ENCODE data around the gene BABAM2. TPM values are rescaled to one million over a fixed set of nuclear protein-coding genes. Genes with fewer than 3 reads are reported as not detected.

The BABAM2 gene
- total RNA-seq, 1 donor from 2014 or later: 43.5 TPM

DNA sequence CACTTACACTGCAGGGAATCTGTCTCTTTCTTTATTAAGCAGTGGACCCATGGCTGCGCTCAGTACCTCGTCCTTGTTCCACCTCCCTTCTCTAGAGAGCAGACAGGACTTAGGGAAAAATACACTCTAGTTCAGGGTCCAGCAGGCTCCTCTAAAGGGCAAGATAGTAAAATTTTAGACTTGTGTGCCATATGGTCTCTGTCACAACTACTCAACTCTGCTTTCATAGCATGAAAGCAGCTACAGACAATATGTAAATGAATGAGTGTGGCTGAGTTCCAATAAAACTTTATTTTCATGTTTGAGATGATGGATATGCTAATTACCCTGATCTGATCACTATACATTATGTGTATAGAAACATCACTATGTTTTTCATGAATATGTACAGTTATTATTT is 163.1 kb downstream of the BABAM2 start:
- H3K27ac Mint-ChIP-seq: peak overlapping the region; percentile 79
- no peak for DNase-seq (ENCODE audit: low spot score in 2 of 2, unreplicated experiment in 2 of 2)
- TF ChIP-seq, protein P1, sequence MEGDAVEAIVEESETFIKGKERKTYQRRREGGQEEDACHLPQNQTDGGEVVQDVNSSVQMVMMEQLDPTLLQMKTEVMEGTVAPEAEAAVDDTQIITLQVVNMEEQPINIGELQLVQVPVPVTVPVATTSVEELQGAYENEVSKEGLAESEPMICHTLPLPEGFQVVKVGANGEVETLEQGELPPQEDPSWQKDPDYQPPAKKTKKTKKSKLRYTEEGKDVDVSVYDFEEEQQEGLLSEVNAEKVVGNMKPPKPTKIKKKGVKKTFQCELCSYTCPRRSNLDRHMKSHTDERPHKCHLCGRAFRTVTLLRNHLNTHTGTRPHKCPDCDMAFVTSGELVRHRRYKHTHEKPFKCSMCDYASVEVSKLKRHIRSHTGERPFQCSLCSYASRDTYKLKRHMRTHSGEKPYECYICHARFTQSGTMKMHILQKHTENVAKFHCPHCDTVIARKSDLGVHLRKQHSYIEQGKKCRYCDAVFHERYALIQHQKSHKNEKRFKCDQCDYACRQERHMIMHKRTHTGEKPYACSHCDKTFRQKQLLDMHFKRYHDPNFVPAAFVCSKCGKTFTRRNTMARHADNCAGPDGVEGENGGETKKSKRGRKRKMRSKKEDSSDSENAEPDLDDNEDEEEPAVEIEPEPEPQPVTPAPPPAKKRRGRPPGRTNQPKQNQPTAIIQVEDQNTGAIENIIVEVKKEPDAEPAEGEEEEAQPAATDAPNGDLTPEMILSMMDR (IDR thresholded peaks at IDR 0.05; ENCODE audit: unreplicated experiment): no peak
- peaks cover 14% of the 10 kb centered on the region for H3K4me1 Mint-ChIP-seq
- no peaks in the 10 kb centered on the region for H3K27me3 Mint-ChIP-seq (ENCODE audit: low read depth)
- peaks cover 9% of the 10 kb centered on the region for H3K36me3 Mint-ChIP-seq
- peaks cover 6% of the 10 kb centered on the region for H3K9me3 Mint-ChIP-seq
- H3K4me3 Mint-ChIP-seq: no peak overlapping the region

DNA sequence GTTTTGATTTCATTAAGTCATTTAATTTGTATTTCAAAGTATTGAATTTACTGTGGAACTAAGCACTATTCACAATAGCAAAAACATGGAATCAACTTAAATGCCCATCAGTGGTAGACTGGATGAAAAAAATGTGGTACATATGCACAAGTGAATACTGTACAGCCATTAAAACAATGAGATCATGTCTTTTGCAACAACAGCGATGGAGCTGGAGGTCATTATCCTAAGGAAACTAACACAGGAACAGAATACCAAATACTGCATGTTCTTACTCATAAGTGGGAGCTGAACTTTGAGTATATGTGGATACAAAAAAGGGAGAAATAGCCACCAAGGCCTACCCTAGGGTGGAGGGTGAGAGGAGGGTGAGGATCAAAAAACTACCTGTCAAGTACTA is 164.4 kb downstream of the BABAM2 start:
- H3K27me3 Mint-ChIP-seq (ENCODE audit: low read depth): no peaks in the 10 kb centered on the region
- DNase-seq (ENCODE audit: low spot score in 2 of 2, unreplicated experiment in 2 of 2): no peak
- peaks cover 14% of the 10 kb centered on the region for H3K4me1 Mint-ChIP-seq
- TF ChIP-seq, protein P1 (IDR thresholded peaks at IDR 0.05; ENCODE audit: unreplicated experiment): no peak
- H3K27ac Mint-ChIP-seq: no peak overlapping the region
- no peak overlapping the region for H3K4me3 Mint-ChIP-seq
- peaks cover 14% of the 10 kb centered on the region for H3K36me3 Mint-ChIP-seq
- peaks cover 9% of the 10 kb centered on the region for H3K9me3 Mint-ChIP-seq

DNA sequence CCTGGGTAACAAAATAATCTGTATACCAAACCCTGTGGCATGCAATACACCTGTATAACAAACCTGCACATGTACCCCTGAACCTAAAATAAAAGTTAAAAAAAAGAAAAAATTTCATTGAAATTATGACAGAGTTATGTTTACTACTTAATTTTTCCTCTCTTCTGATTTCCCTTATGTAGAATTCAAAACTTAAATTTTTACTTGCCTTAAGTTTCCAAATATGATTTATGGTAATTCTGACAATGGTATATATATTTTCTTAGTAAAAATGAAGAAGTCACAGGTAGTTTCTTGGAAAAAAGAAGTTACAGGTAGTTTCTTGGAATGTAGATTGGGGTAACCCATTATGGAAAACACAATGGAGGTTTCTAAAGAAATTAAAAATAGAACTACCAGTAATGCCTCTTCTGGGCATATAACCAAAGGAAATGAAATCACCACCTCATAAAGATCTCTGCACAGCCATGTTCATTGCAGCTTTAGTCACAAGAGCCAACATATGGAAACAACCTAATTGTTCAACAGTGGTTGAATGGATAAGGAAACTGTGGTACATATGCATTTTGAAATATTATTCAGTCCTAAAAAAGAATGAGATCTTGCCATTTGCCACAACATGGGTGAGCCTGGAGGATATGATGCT is 164.9 kb downstream of the BABAM2 start:
- DNase-seq (ENCODE audit: low spot score in 2 of 2, unreplicated experiment in 2 of 2): no peak
- peaks cover 13% of the 10 kb centered on the region for H3K9me3 Mint-ChIP-seq

DNA sequence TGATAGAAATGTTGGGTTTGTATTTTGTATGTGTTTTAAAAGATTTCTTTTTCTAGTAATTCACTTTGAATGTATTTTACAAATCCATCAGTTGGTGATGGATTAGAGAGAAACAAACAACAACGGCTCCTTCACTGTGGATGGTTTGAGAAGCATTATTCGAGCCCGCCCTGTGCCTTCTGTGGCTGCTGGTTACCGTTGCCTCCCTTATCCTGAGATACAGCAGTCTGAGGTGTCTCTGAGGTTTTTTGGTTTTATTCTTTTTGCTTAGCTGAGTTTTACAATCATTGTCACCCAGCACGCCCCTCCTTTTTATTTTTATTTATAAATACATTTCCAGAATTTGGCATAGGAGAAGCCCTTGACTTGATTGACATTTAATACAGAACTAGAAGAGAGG is 168.3 kb downstream of the BABAM2 start:
- H3K4me1 Mint-ChIP-seq: no peaks in the 10 kb centered on the region
- TF ChIP-seq, protein P1 (IDR thresholded peaks at IDR 0.05; ENCODE audit: unreplicated experiment): no peak

More for the DNA sequence above, 164.9 kb downstream of the BABAM2 start:
- H3K27ac Mint-ChIP-seq: no peak overlapping the region
- H3K36me3 Mint-ChIP-seq: peaks cover 14% of the 10 kb centered on the region
- H3K4me1 Mint-ChIP-seq: peaks cover 14% of the 10 kb centered on the region
- H3K4me3 Mint-ChIP-seq: no peak overlapping the region
- no peaks in the 10 kb centered on the region for H3K27me3 Mint-ChIP-seq (ENCODE audit: low read depth)
- TF ChIP-seq, protein P1 (IDR thresholded peaks at IDR 0.05; ENCODE audit: unreplicated experiment): no peak

DNA sequence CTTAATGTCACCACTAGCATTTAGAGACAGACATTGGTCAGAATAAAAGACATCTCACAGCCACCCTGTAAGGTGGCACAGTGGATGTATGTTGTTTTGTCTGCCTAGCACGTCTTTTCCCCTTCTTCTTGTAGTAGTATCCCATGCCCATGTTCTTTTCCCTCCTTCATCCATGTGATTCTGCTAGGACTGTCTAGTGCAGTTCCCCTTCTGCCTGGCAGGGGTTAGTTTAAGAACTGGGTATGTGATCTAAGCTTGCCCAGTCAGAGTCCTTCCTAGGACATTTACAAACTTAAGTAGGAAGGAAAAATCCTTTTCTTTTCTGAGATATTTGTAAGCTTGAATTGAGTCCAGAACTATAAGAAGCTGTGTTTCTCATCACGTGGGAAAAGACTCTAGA is 172.3 kb downstream of the BABAM2 start:
- peaks cover 12% of the 10 kb centered on the region for H3K9me3 Mint-ChIP-seq
- no peaks in the 10 kb centered on the region for H3K27me3 Mint-ChIP-seq (ENCODE audit: low read depth)
- H3K27ac Mint-ChIP-seq: no peak overlapping the region
- peaks cover 11% of the 10 kb centered on the region for H3K36me3 Mint-ChIP-seq
- no peak overlapping the region for H3K4me3 Mint-ChIP-seq
- TF ChIP-seq, protein P1 (IDR thresholded peaks at IDR 0.05; ENCODE audit: unreplicated experiment): no peak
- peaks cover 4% of the 10 kb centered on the region for H3K4me1 Mint-ChIP-seq
- DNase-seq (ENCODE audit: low spot score in 2 of 2, unreplicated experiment in 2 of 2): no peak

More for the DNA sequence above, 168.3 kb downstream of the BABAM2 start:
- Mint-ChIP-seq H3K36me3 (peaks cover 11% of the 10 kb centered on the region), H3K9me3 (peaks cover 13% of the 10 kb centered on the region), H3K27me3 (ENCODE audit: low read depth) (no peaks in the 10 kb centered on the region), H3K4me3 (no peak overlapping the region), H3K27ac (no peak overlapping the region)
- DNase-seq (ENCODE audit: low spot score in 2 of 2, unreplicated experiment in 2 of 2): no peak

All from mesothelial cell of epicardium (in vitro differentiated cells).